Heart left ventricle (tissue), 16 donors: Measurements from ENCODE around the gene RXRB. TPM values are rescaled to one million over a fixed set of nuclear protein-coding genes. Genes with fewer than 3 reads are reported as not detected.

Source experiments
- ATAC-seq, 4 donors: fragments of 200-7000 bp; cut with Tn5 transposase; one replicate each; pipeline ENCODE4 v1.9.1; 2020 to 2022; ENCODE audit warnings: moderate library complexity in 4 of 4, mild to moderate bottlenecking in 3 of 4, moderate number of reproducible peaks in 1 of 4
- DNase-seq, 5 donors: peaks; one replicate each; pipeline ENCODE4 v3.0.0-alpha.2; 2020
- H3K27ac ChIP-seq, 12 donors: fragments of 200-600 bp; sonication (generic) in 4 of 12; one replicate each; pipeline versions ENCODE4 v1.5.0 to v1.8.0; 2016 to 2022; ENCODE audit warnings: mild to moderate bottlenecking in 2 of 12
- H3K27me3 ChIP-seq, 9 donors: fragments of 200-600 bp; sonication (generic) in 2 of 9; one replicate each; pipeline versions ENCODE4 v1.5.1 to v1.8.0; 2016 to 2022; ENCODE audit warnings: mild to moderate bottlenecking in 3 of 9
- H3K36me3 ChIP-seq, 9 donors: fragments of 200-600 bp; sonication (generic) in 2 of 9; one replicate each; pipeline versions ENCODE4 v1.5.0 to v1.8.0; 2018 to 2022; ENCODE audit warnings: mild to moderate bottlenecking in 2 of 9
- H3K4me1 ChIP-seq, 12 donors: fragments of 200-600 bp; sonication (generic) in 4 of 12; one replicate each; pipeline versions ENCODE4 v1.5.0 to v1.8.0; 2016 to 2022; ENCODE audit warnings: mild to moderate bottlenecking in 3 of 12
- H3K4me3 ChIP-seq, 12 donors: fragments of 200-600 bp; sonication (generic) in 4 of 12; one replicate each; pipeline versions ENCODE4 v1.5.0 to v1.8.0; 2017 to 2022; ENCODE audit warnings: mild to moderate bottlenecking in 9 of 12, moderate library complexity in 4 of 12
- H3K9me3 ChIP-seq, 12 donors: fragments of 200-600 bp; sonication (generic) in 4 of 12; one replicate each; pipeline versions ENCODE4 v1.5.0 to v1.8.0; 2016 to 2022; ENCODE audit warnings: mild to moderate bottlenecking in 1 of 12
- POLR2A ChIP-seq, 2 donors: fragments of 450-650 bp; IDR thresholded peaks; one replicate each; pipeline ENCODE4 v1.6.1; 2017; ENCODE audit warnings: antibody characterized with exemption in 2 of 2, mild to moderate bottlenecking in 2 of 2, moderate library complexity in 2 of 2
- WGBS, 4 donors: extraction: QIAGEN DNeasy Blood & Tissue Kit in 2 of 4; methylation state at CpG; one replicate each; pipeline versions ENCODE4 v1.1.5 to v1.1.7; 2013 to 2018; 5-methylcytosine and 5-hydroxymethylcytosine counted together
- intact Hi-C, 10 donors: fragments of 100-400 bp; cut with DNase I; formaldehyde crosslinking; loops; one replicate each; pipeline versions ENCODE4 v1.11.1 to v1.14.2; 2022
- polyA plus RNA-seq, 2 donors: library from polyadenylated mRNA; stranded (reverse); fragments of 200-250 nt; gene quantifications; one replicate each; pipeline ENCODE4 v1.2.3, GENCODE V29; 2013
- total RNA-seq, 9 donors: library from RNA; depleted of rRNA in 2 of 9; stranded (reverse); fragments of >200 nt in 2 of 9; fragmentation: NEBNext Ultra II Directional in 3 of 9; extraction: Animal tissue kit (Norgen Biotek cat#: 25700) in 3 of 9; gene quantifications; one replicate each; pipeline versions ENCODE4 v1.1.0 to v1.2.4, GENCODE V29; 2016 to 2023
- TF ChIP-seq, protein P1 (sequence below), 12 donors: fragments of 200-600 bp; sonication (generic) in 4 of 12; IDR thresholded peaks; one replicate each; pipeline versions ENCODE4 v1.5.0 to v1.8.0; 2018 to 2022; ENCODE audit warnings: antibody characterized with exemption in 12 of 12, mild to moderate bottlenecking in 5 of 12
- donor health status: ischemic (EF 13 %, LVEDD 7.1; RV severe dilation, severe dysfunction).
- donor health status: healthy with polysubstance abuse.
- donor health status: DM: no; HTN: yes; CAD: no.
- donor health status: DM: no; HTN: no; CAD: no.
- donor health status: ischemic (EF 25% LVEDD 6.9; RV normal size, moderate dysfunction).
- donor health status: ischemic (EF 25% LVEDD 5.7; RV mildly dilated, moderate dysfunction).
- donor health status: healthy.
- donor health status: DM: yes; HTN: yes; CAD: no.
- donor health status: ischemic (EF 35%, LVEDD 5.7; RV mildly dilated, moderate dysfunction).
- donor health status: nonischemic (EF 11% LVEDD 7.7; RV severe dilation, severe dysfunction).
- donor health status: DM: yes; HTN: yes; CAD: no.
- donor health status: PGD.
- donor health status: ischemic (EF 29% LVEDD 5.4; RV normal size, mild dysfunction).
- donor health status: nonischemic (EF 23%, LVEDD 6.1; RV moderate dilation, normal function).

RXRB gene
- total and polyA plus RNA-seq, 11 donors = 20.7 to 39.6 (median 29.8) TPM

DNA sequence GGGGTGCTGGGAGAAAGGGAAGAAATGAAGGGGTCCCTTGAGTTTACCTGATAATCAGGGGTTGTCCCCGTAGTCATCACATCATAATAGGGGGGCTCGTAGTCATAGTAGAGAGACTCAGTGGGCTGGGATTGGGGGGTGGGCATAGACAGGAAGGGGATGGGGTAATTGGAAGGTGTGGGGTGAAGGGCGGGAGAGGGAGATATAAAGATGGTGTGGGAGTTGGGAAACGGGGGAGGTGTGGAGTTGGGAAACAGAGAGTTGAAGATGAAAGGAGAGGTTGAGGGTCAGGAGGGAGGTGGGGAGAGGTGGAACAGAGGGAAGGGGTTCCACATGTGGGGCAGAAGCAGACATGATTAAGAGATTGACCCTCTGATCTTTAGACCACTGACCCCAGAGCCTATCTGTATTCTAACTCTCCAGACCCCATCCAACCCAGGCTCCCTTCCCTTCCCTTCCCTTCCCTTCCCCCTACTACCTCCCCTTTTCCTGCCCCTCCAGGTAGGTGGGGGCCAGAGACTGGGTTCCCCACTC is 14.7 kb downstream of the RXRB start:
- intact Hi-C loops = no loop called here
- DNase-seq (no peak), ATAC-seq (no peak)
- WGBS, 4 donors = 76 to 94% (median 91%) methylated on average over 4 of the region's 4 CpGs
- TF ChIP-seq, protein P1, sequence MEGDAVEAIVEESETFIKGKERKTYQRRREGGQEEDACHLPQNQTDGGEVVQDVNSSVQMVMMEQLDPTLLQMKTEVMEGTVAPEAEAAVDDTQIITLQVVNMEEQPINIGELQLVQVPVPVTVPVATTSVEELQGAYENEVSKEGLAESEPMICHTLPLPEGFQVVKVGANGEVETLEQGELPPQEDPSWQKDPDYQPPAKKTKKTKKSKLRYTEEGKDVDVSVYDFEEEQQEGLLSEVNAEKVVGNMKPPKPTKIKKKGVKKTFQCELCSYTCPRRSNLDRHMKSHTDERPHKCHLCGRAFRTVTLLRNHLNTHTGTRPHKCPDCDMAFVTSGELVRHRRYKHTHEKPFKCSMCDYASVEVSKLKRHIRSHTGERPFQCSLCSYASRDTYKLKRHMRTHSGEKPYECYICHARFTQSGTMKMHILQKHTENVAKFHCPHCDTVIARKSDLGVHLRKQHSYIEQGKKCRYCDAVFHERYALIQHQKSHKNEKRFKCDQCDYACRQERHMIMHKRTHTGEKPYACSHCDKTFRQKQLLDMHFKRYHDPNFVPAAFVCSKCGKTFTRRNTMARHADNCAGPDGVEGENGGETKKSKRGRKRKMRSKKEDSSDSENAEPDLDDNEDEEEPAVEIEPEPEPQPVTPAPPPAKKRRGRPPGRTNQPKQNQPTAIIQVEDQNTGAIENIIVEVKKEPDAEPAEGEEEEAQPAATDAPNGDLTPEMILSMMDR (IDR thresholded peaks at IDR 0.05) = no peak
- no peak for TF ChIP-seq POLR2A (IDR thresholded peaks at IDR 0.05)
- H3K36me3 ChIP-seq = no peaks in the 10 kb centered on the region
- H3K27ac ChIP-seq = no peak overlapping the region
- H3K4me3 ChIP-seq = no peak overlapping the region
- H3K9me3 ChIP-seq = no peaks in the 10 kb centered on the region
- peaks cover 0 to 13% (median 0%) of the 10 kb centered on the region in 12 donors for H3K4me1 ChIP-seq
- peaks cover 0 to 3% (median 0%) of the 10 kb centered on the region in 9 donors for H3K27me3 ChIP-seq

GRCh38 chr6:33185190-33185589 is 15.3 kb downstream of the RXRB start:
- intact Hi-C loops = no loop called here
- DNase-seq (peak in 1 of 5 donors; percentile 42), ATAC-seq (no peak)
- H3K27me3 ChIP-seq = no peaks in the 10 kb centered on the region
- no peak overlapping the region for H3K4me3 ChIP-seq
- no peak for TF ChIP-seq POLR2A (IDR thresholded peaks at IDR 0.05)
- 86 to 91% (median 88%) methylated on average over 6 to 9 of the region's 9 CpGs for WGBS, 4 donors
- no peaks in the 10 kb centered on the region for H3K9me3 ChIP-seq
- no peak overlapping the region for H3K27ac ChIP-seq
- peaks cover 0 to 13% (median 0%) of the 10 kb centered on the region in 12 donors for H3K4me1 ChIP-seq
- H3K36me3 ChIP-seq = no peaks in the 10 kb centered on the region

GRCh38 chr6:33183071-33183683 is 17.3 kb downstream of the RXRB start:
- Histone ChIP-seq H3K27ac (peak overlapping the region in 1 of 12 donors; percentile 25), H3K4me3 (peak overlapping the region in 1 of 12 donors; percentile 7), H3K9me3 (no peaks in the 10 kb centered on the region), H3K36me3 (no peaks in the 10 kb centered on the region), H3K27me3 (no peaks in the 10 kb centered on the region), H3K4me1 (peaks cover 0 to 13% (median 0%) of the 10 kb centered on the region in 12 donors)
- no peak for TF ChIP-seq POLR2A (IDR thresholded peaks at IDR 0.05)
- TF ChIP-seq, protein P1 (IDR thresholded peaks at IDR 0.05) = no peak
- ATAC-seq (no peak), DNase-seq (no peak)
- intact Hi-C loops = no loop called here
- 59 to 70% (median 65%) methylated on average over 5 of the region's 5 CpGs for WGBS, 4 donors

GRCh38 chr6:33181141-33181540 is 19.3 kb downstream of the RXRB start:
- ATAC-seq (no peak), DNase-seq (no peak)
- no peaks in the 10 kb centered on the region for H3K9me3 ChIP-seq
- H3K27ac ChIP-seq = no peak overlapping the region
- intact Hi-C loops = no loop called here
- H3K4me3 ChIP-seq = no peak overlapping the region
- TF ChIP-seq POLR2A (IDR thresholded peaks at IDR 0.05) = no peak
- TF ChIP-seq, protein P1 (IDR thresholded peaks at IDR 0.05) = no peak
- WGBS, 4 donors = 91 to 95% (median 92%) methylated on average over 7 of the region's 7 CpGs
- H3K4me1 ChIP-seq = peaks cover 0 to 13% (median 0%) of the 10 kb centered on the region in 12 donors
- H3K36me3 ChIP-seq = no peaks in the 10 kb centered on the region
- H3K27me3 ChIP-seq = no peaks in the 10 kb centered on the region
